GM12892 (cell line): Measurements from ENCODE around the gene PTF1A.

ENCODE experiments used
- POLR2A ChIP-seq: IDR thresholded peaks from 2 replicates; pipeline ENCODE4 v1.6.1; 2011; ENCODE audit warnings: low read depth, low read length, control low read depth
- POLR2AphosphoS5 ChIP-seq: IDR thresholded peaks from 2 replicates; pipeline ENCODE4 v1.6.1; 2011; ENCODE audit warnings: low read depth, low read length, control low read depth

DNA sequence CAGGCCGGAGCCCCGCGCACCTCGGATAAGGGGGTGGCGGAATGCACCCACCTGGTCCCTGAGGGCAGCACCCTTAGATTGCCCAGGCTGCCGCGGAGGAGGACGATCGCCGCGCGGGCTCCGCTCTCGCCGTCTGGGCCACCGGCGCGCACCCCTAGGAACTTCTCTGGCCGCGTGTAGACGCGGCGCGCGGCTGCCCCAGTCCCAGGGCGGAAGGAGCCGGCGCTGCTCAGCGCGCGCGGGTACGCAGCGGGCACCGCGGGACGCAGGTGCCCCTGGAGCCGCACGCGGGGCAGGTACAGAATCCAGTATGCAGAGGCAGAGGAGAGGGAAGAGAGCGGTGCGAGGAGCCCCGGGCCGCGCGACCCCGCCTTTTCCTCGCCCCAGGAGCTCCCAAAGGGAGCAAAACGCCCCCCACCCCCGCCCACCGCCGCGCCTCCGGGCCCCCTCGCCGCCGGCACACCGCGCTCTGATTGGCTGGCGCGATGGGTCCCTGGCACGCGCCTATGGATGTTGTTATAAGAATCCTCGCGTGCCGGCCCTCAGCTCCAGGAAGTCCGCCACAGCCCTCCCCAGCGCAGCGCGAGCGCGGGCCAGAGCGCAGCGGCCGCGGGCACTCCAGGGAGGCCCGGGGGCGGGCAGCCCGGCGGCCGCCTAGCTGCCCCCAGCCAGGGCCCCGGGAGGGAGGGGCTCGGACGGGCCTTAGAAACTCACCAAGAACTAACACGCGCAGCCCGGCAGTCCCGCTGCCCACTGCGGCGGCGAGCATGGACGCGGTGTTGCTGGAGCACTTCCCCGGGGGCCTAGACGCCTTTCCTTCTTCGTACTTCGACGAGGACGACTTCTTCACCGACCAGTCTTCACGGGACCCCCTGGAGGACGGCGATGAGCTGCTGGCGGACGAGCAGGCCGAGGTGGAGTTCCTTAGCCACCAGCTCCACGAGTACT, at the start of gene PTF1A:
- TF ChIP-seq POLR2AphosphoS5 (no peak), POLR2A (no peak)
